ENCODE data around the gene DIO3.

The DIO3 gene

DNA sequence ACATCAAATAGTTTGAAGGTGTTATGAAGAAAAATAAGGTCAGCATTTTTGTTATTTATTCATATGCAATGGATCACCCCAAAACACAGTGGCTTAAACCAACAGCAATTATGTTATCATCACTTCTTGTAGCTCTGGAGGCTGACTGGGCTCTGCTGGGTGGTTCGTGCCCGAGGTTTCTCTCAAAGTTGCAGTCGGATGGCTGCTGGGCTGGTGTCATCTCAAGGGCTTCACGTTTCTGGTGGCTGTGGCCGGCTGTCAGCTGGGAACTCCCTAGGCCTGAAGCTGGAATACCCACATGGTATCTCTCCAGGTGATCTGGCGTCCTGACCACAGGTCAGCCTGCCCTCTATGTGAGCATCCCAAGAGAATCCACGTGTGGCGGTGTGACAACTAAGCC is 12.0 kb downstream of the DIO3 start:
- ChIA-PET POLR2A (no interaction called here), CTCF (no interaction called here)
- no peak for DNase-seq
- no peak overlapping the region for H3K27ac ChIP-seq (ENCODE audit: insufficient read depth in 1 of 2, low read depth in 1 of 2, low read length in 2 of 2, poor library complexity in 1 of 2, severe bottlenecking in 2 of 2)
- 91% methylated on average over 3 of the region's 8 CpGs for WGBS (ENCODE audit: insufficient coverage)
- no peaks in the 10 kb centered on the region for H3K36me3 ChIP-seq (ENCODE audit: control insufficient read depth in 4 of 4, insufficient read depth in 4 of 4, low read length in 3 of 4)
- peaks cover 2 to 22% (median 7%) of the 10 kb centered on the region in 5 experiments for H3K27me3 ChIP-seq (replicated peaks in 2 of 5; ENCODE audit: control insufficient read depth in 4 of 5, insufficient read depth in 5 of 5, low read length in 4 of 5)
- H3K4me3 ChIP-seq (ENCODE audit: control insufficient read depth in 1 of 7, extremely low read depth in 1 of 7, insufficient read depth in 4 of 7, low read depth in 2 of 7, low read length in 6 of 7), result no peak overlapping the region
- no peaks in the 10 kb centered on the region for H3K4me1 ChIP-seq (ENCODE audit: control extremely low read depth in 1 of 4, control insufficient read depth in 4 of 4, insufficient read depth in 4 of 4, low read length in 3 of 4)
- H3K9me3 ChIP-seq (ENCODE audit: control extremely low read depth in 1 of 5, control insufficient read depth in 4 of 5, insufficient read depth in 2 of 5, low read depth in 1 of 5, low read length in 4 of 5), result no peaks in the 10 kb centered on the region

DNA sequence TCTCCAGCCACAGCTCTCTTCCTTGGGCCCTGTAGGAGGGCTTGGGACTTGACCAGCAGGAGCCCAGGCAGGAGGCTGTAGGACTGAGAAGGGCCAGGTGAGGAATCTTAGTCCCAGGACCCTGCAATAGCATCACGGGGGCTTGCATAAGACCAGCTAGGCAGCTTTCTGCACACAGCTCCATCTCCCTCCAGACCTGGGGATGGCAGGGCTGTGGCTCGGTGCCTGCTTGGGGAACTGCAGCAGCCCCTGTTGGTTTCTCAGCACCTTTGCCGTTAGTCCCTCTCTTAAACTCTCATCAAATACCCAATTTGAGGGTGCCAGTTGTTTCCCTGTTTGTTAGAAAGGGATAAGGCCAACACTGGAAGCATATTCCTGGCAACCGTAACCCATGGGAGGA is 14.3 kb downstream of the DIO3 start:
- H3K36me3 ChIP-seq (ENCODE audit: control insufficient read depth in 4 of 4, insufficient read depth in 4 of 4, low read length in 3 of 4), result no peaks in the 10 kb centered on the region
- H3K27ac ChIP-seq (ENCODE audit: insufficient read depth in 1 of 2, low read depth in 1 of 2, low read length in 2 of 2, poor library complexity in 1 of 2, severe bottlenecking in 2 of 2), result no peak overlapping the region
- H3K27me3 ChIP-seq (replicated peaks in 2 of 5; ENCODE audit: control insufficient read depth in 4 of 5, insufficient read depth in 5 of 5, low read length in 4 of 5), result peaks cover 0 to 13% (median 7%) of the 10 kb centered on the region in 5 experiments
- H3K4me3 ChIP-seq (ENCODE audit: control insufficient read depth in 1 of 7, extremely low read depth in 1 of 7, insufficient read depth in 4 of 7, low read depth in 2 of 7, low read length in 6 of 7), result no peak overlapping the region
- no peaks in the 10 kb centered on the region for H3K9me3 ChIP-seq (ENCODE audit: control extremely low read depth in 1 of 5, control insufficient read depth in 4 of 5, insufficient read depth in 2 of 5, low read depth in 1 of 5, low read length in 4 of 5)
- no peaks in the 10 kb centered on the region for H3K4me1 ChIP-seq (ENCODE audit: control extremely low read depth in 1 of 4, control insufficient read depth in 4 of 4, insufficient read depth in 4 of 4, low read length in 3 of 4)
- CTCF ChIA-PET, result no interaction called here
- 88% methylated on average over 3 of the region's 4 CpGs for WGBS (ENCODE audit: insufficient coverage)
- POLR2A ChIA-PET, result no interaction called here
- no peak for DNase-seq

DNA sequence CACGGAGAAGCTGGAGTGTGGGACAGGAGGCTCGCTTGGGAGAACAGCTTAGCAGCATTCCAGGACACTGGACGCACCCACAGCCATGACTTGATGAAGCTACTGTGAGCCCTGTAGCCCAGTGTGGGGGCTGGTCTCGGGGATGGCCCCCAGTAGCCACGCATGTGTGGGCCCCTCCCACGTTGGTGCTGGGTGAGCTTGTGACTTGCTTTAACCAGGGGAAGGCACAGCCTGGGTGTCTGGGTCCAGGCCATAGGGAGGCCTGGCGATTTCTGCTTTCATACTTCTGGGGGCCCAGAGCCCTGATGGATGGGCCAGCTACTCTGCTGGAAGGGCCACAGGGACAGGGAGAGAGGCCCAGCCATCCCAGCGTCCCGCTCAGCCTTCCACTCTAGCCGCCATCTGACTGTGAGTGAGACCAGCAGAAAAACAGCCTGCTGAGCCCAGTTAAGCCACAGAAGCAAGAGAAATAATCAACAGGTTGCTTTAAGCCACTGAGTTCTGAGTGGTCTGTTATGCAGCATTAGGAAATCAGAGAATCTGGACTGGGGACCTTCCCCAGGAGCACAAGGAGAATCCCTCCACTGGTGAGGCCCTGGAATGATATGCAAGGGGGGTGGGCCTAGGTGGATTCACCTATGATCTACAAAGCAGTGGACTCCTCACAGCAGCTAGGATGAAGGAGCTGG is 16.1 kb downstream of the DIO3 start:
- CTCF ChIA-PET, result no interaction called here
- no peaks in the 10 kb centered on the region for H3K4me1 ChIP-seq (ENCODE audit: control extremely low read depth in 1 of 4, control insufficient read depth in 4 of 4, insufficient read depth in 4 of 4, low read length in 3 of 4)
- H3K4me3 ChIP-seq (ENCODE audit: control insufficient read depth in 1 of 7, extremely low read depth in 1 of 7, insufficient read depth in 4 of 7, low read depth in 2 of 7, low read length in 6 of 7), result no peak overlapping the region
- peaks cover 0 to 20% (median 3%) of the 10 kb centered on the region in 5 experiments for H3K27me3 ChIP-seq (replicated peaks in 2 of 5; ENCODE audit: control insufficient read depth in 4 of 5, insufficient read depth in 5 of 5, low read length in 4 of 5)
- WGBS (ENCODE audit: insufficient coverage), result 98% methylated on average over 9 of the region's 10 CpGs
- H3K36me3 ChIP-seq (ENCODE audit: control insufficient read depth in 4 of 4, insufficient read depth in 4 of 4, low read length in 3 of 4), result no peaks in the 10 kb centered on the region
- DNase-seq, result no peak
- no peak overlapping the region for H3K27ac ChIP-seq (ENCODE audit: insufficient read depth in 1 of 2, low read depth in 1 of 2, low read length in 2 of 2, poor library complexity in 1 of 2, severe bottlenecking in 2 of 2)
- no peaks in the 10 kb centered on the region for H3K9me3 ChIP-seq (ENCODE audit: control extremely low read depth in 1 of 5, control insufficient read depth in 4 of 5, insufficient read depth in 2 of 5, low read depth in 1 of 5, low read length in 4 of 5)
- POLR2A ChIA-PET, result no interaction called here

DNA sequence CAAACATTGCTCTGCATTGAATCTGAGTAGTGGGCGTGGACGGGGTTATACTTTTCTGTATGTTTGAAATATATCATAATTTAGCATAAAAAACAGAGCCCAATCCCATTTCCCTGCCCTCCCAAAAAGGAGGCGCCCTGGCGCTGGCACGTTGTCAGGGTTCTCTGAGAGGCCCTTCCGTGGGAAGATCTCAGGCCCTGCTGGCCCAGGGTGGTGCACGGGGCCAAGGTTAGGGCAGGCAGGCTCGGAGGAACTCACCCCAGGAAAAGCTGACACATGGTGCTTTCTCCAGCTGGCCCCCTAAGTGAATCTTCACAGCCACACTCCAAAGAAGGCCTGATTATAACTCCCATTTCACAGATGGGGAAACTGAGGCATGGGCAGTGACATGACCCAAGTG is 17.2 kb downstream of the DIO3 start:
- WGBS (ENCODE audit: insufficient coverage), result 93% methylated on average over 4 of the region's 8 CpGs
- H3K4me1 ChIP-seq (ENCODE audit: control extremely low read depth in 1 of 4, control insufficient read depth in 4 of 4, insufficient read depth in 4 of 4, low read length in 3 of 4), result no peaks in the 10 kb centered on the region
- CTCF ChIA-PET, result interaction anchor here (1.0 kb wide), 1 partner anchor 10 kb away, joined by 4 read pairs; no protein-coding TSS in a partner anchor

DNA sequence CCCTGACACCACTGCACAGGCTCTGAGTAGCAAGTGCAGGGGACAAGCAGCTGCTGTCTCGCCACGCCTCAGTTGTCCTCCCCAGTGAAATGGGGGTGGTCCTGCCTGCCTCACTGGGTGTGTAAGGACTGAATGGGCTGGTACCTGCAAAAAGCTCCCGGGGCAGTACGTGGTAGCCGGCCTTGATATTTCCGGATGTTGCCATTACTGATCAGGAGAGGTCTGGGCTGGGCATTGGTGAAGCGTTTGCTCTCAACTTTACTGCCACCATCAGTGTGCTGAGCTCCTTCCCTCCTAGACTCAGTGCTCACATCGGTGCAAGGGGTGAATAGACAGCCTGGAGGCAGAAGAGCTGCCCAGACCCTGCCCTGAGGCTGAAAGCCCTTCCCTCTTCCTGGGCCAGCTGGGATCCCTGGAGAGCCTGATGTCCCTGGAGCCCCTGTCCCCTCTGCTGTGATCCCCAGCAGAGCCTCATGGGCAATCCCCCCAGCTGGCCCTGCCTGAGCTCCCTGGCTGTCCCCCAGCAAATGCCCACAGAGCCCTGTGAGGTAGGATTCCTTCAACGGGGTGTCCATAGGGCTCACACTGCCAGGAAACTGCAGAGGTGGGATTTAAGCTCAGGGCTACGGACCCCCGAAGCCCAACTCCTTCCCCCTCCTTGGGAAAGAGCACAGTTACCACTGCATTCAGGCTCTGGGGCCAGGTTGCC is 18.2 kb downstream of the DIO3 start:
- no peak for DNase-seq
- Histone ChIP-seq H3K4me3 (ENCODE audit: control insufficient read depth in 1 of 7, extremely low read depth in 1 of 7, insufficient read depth in 4 of 7, low read depth in 2 of 7, low read length in 6 of 7) (no peak overlapping the region), H3K9me3 (ENCODE audit: control extremely low read depth in 1 of 5, control insufficient read depth in 4 of 5, insufficient read depth in 2 of 5, low read depth in 1 of 5, low read length in 4 of 5) (no peaks in the 10 kb centered on the region), H3K27me3 (replicated peaks in 2 of 5; ENCODE audit: control insufficient read depth in 4 of 5, insufficient read depth in 5 of 5, low read length in 4 of 5) (peaks cover 0 to 17% (median 3%) of the 10 kb centered on the region in 5 experiments), H3K36me3 (ENCODE audit: control insufficient read depth in 4 of 4, insufficient read depth in 4 of 4, low read length in 3 of 4) (no peaks in the 10 kb centered on the region), H3K27ac (ENCODE audit: insufficient read depth in 1 of 2, low read depth in 1 of 2, low read length in 2 of 2, poor library complexity in 1 of 2, severe bottlenecking in 2 of 2) (no peak overlapping the region), H3K4me1 (ENCODE audit: control extremely low read depth in 1 of 4, control insufficient read depth in 4 of 4, insufficient read depth in 4 of 4, low read length in 3 of 4) (peaks cover 0 to 2% (median under 1%) of the 10 kb centered on the region in 4 experiments)
- ChIA-PET CTCF (interaction anchor here (1.0 kb wide), 1 partner anchor 11 kb away, joined by 4 read pairs; no protein-coding TSS in a partner anchor), POLR2A (no interaction called here)
- WGBS (ENCODE audit: insufficient coverage), result 95% methylated on average over 9 of the region's 11 CpGs

More for the DNA sequence above, 17.2 kb downstream of the DIO3 start:
- POLR2A ChIA-PET, result no interaction called here
- Histone ChIP-seq H3K36me3 (ENCODE audit: control insufficient read depth in 4 of 4, insufficient read depth in 4 of 4, low read length in 3 of 4) (no peaks in the 10 kb centered on the region), H3K4me3 (ENCODE audit: control insufficient read depth in 1 of 7, extremely low read depth in 1 of 7, insufficient read depth in 4 of 7, low read depth in 2 of 7, low read length in 6 of 7) (no peak overlapping the region), H3K9me3 (ENCODE audit: control extremely low read depth in 1 of 5, control insufficient read depth in 4 of 5, insufficient read depth in 2 of 5, low read depth in 1 of 5, low read length in 4 of 5) (no peaks in the 10 kb centered on the region), H3K27ac (ENCODE audit: insufficient read depth in 1 of 2, low read depth in 1 of 2, low read length in 2 of 2, poor library complexity in 1 of 2, severe bottlenecking in 2 of 2) (no peak overlapping the region), H3K27me3 (replicated peaks in 2 of 5; ENCODE audit: control insufficient read depth in 4 of 5, insufficient read depth in 5 of 5, low read length in 4 of 5) (peaks cover 0 to 20% (median 3%) of the 10 kb centered on the region in 5 experiments)
- DNase-seq, result no peak

DNA sequence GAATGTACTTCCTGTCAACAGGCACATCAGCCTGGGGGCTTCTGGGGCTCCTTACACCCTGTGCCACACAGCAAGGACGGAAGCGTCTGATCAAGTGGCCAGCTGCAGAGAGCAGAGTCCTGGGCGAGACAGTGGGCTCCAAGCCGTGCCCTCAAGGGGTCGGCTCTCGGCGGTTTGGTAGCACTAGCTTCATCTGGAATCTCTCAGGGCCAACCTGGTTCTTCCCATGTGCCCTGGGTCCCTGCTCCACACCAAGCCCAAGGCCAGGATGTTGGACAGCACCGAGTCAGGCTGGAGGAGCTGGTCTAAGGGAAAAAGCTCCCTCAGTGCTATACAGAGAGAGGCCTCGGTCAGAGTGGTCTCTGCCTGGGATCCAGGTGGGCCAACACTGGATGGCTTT is 20.5 kb downstream of the DIO3 start:
- CTCF ChIA-PET, result no interaction called here
- 88% methylated on average over 9 of the region's 9 CpGs for WGBS (ENCODE audit: insufficient coverage)
- H3K27ac ChIP-seq (ENCODE audit: insufficient read depth in 1 of 2, low read depth in 1 of 2, low read length in 2 of 2, poor library complexity in 1 of 2, severe bottlenecking in 2 of 2), result no peak overlapping the region

DNA sequence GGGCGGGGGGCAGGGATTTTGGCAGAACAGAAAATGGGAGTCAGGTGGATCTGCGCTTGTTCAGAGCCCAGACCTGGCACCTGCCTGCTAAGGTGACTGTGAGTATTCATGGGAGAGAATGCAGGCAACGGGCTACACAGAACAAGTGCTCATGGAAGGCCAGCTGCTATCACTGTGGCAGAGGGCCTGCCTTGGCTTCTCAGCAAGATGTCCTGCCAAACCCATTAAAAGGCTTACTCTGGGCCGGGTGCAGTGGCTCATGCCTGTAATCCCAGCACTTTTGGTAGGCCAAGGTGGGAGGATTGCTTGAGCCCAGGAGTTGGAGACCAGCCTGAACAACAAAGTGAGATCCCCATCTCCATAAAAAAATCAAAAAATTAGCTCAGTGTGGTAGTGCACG is 21.0 kb downstream of the DIO3 start:
- ChIA-PET POLR2A (no interaction called here), CTCF (no interaction called here)
- 91% methylated on average over 5 of the region's 5 CpGs for WGBS (ENCODE audit: insufficient coverage)
- Histone ChIP-seq H3K27me3 (replicated peaks in 2 of 5; ENCODE audit: control insufficient read depth in 4 of 5, insufficient read depth in 5 of 5, low read length in 4 of 5) (peaks cover 0 to 17% (median 2%) of the 10 kb centered on the region in 5 experiments), H3K4me1 (ENCODE audit: control extremely low read depth in 1 of 4, control insufficient read depth in 4 of 4, insufficient read depth in 4 of 4, low read length in 3 of 4) (peaks cover 0 to 2% (median under 1%) of the 10 kb centered on the region in 4 experiments), H3K4me3 (ENCODE audit: control insufficient read depth in 1 of 7, extremely low read depth in 1 of 7, insufficient read depth in 4 of 7, low read depth in 2 of 7, low read length in 6 of 7) (no peak overlapping the region), H3K36me3 (ENCODE audit: control insufficient read depth in 4 of 4, insufficient read depth in 4 of 4, low read length in 3 of 4) (no peaks in the 10 kb centered on the region), H3K9me3 (ENCODE audit: control extremely low read depth in 1 of 5, control insufficient read depth in 4 of 5, insufficient read depth in 2 of 5, low read depth in 1 of 5, low read length in 4 of 5) (no peaks in the 10 kb centered on the region), H3K27ac (ENCODE audit: insufficient read depth in 1 of 2, low read depth in 1 of 2, low read length in 2 of 2, poor library complexity in 1 of 2, severe bottlenecking in 2 of 2) (no peak overlapping the region)
- no peak for DNase-seq

More for the DNA sequence above, 20.5 kb downstream of the DIO3 start:
- no peak for DNase-seq
- Histone ChIP-seq H3K9me3 (ENCODE audit: control extremely low read depth in 1 of 5, control insufficient read depth in 4 of 5, insufficient read depth in 2 of 5, low read depth in 1 of 5, low read length in 4 of 5) (no peaks in the 10 kb centered on the region), H3K4me1 (ENCODE audit: control extremely low read depth in 1 of 4, control insufficient read depth in 4 of 4, insufficient read depth in 4 of 4, low read length in 3 of 4) (peaks cover 0 to 2% (median under 1%) of the 10 kb centered on the region in 4 experiments), H3K4me3 (ENCODE audit: control insufficient read depth in 1 of 7, extremely low read depth in 1 of 7, insufficient read depth in 4 of 7, low read depth in 2 of 7, low read length in 6 of 7) (no peak overlapping the region), H3K27me3 (replicated peaks in 2 of 5; ENCODE audit: control insufficient read depth in 4 of 5, insufficient read depth in 5 of 5, low read length in 4 of 5) (peaks cover 0 to 17% (median 2%) of the 10 kb centered on the region in 5 experiments), H3K36me3 (ENCODE audit: control insufficient read depth in 4 of 4, insufficient read depth in 4 of 4, low read length in 3 of 4) (no peaks in the 10 kb centered on the region)
- POLR2A ChIA-PET, result no interaction called here

All from common myeloid progenitor, CD34-positive (primary cell).